Ectodermal cell (in vitro differentiated cells): ENCODE results near the gene MTHFD1. TPM values are rescaled to one million over a fixed set of nuclear protein-coding genes. Genes with fewer than 3 reads are reported as not detected.
"Not testable (repeated sequence)": the region's sequence is repeated elsewhere in the genome, so short reads cannot be mapped to it uniquely, and the experiment has no call there.

Experiments used
- H3K27ac ChIP-seq: 2 replicates; pipeline ENCODE4 v1.7.0; 2013; ENCODE audit warnings: mild to moderate bottlenecking, low read depth, low read length; ENCODE audit not compliant: insufficient read depth, poor library complexity, severe bottlenecking
- H3K27me3 ChIP-seq: 2 replicates; pipeline ENCODE4 v1.7.0; 2013; ENCODE audit warnings: mild to moderate bottlenecking, low read length; ENCODE audit not compliant: insufficient read depth, control insufficient read depth, poor library complexity, severe bottlenecking
- H3K36me3 ChIP-seq: one replicate; pipeline ENCODE4 v1.7.0; 2013; ENCODE audit warnings: low read length; ENCODE audit not compliant: control insufficient read depth, insufficient read depth
- H3K4me1 ChIP-seq: one replicate; pipeline ENCODE4 v1.7.0; 2013; ENCODE audit warnings: low read length; ENCODE audit not compliant: control insufficient read depth, insufficient read depth
- H3K4me3 ChIP-seq: 2 replicates; pipeline ENCODE4 v1.7.0; 2013; ENCODE audit warnings: low read depth, low read length, control low read depth; ENCODE audit not compliant: insufficient read depth
- H3K9me3 ChIP-seq: 2 replicates; pipeline ENCODE4 v1.7.0; 2013; ENCODE audit warnings: mild to moderate bottlenecking, low read length, moderate library complexity; ENCODE audit not compliant: control insufficient read depth
- WGBS, 2 experiments: methylation state at CpG; one replicate each; pipeline ENCODE4 v1.1.7; 2013; ENCODE audit warnings: missing lambda C conversion rate in 2 of 2; 5-methylcytosine and 5-hydroxymethylcytosine counted together
- polyA plus RNA-seq, 4 experiments: library from polyadenylated mRNA; stranded (reverse); fragments of 50-300 nt; gene quantifications; one replicate each; pipeline ENCODE4 v1.2.3, GENCODE V29; 2013

The MTHFD1 gene
- polyA plus RNA-seq (2013, experiment 1 of 4), result 123 TPM
- polyA plus RNA-seq (2013, experiment 2 of 4), result 102 TPM
- polyA plus RNA-seq (2013, experiment 3 of 4), result 72.4 TPM
- polyA plus RNA-seq (2013, experiment 4 of 4), result 68.5 TPM

GRCh38 chr14:64387782-64388532 is at the start of gene MTHFD1:
TSS of gene MTHFD1 (plus strand) at chr14:64388353. CDS start at chr14:64388428, 75 bp downstream.
- 0% methylated on average over 58 of the region's 58 CpGs for WGBS, 2 experiments
- Histone ChIP-seq H3K27ac (peak within 1 kb of the TSS; percentile 79), H3K36me3 (no peaks in the 10 kb centered on the region), H3K9me3 (no peaks in the 10 kb centered on the region), H3K4me3 (peak within 1 kb of the TSS; percentile 69), H3K27me3 (no peaks in the 10 kb centered on the region), H3K4me1 (peaks cover 4% of the 10 kb centered on the region)

GRCh38 chr14:64338616-64339316 is 49.4 kb upstream of the MTHFD1 start:
- WGBS, 2 experiments, result 1% methylated on average over 42 to 47 of the region's 49 CpGs
- peak overlapping the region; percentile 68 for H3K27ac ChIP-seq
- peak overlapping the region; percentile 64 for H3K4me3 ChIP-seq
- no peaks in the 10 kb centered on the region for H3K27me3 ChIP-seq
- H3K9me3 ChIP-seq, result peaks cover 4% of the 10 kb centered on the region
- H3K36me3 ChIP-seq, result no peaks in the 10 kb centered on the region
- H3K4me1 ChIP-seq, result no peaks in the 10 kb centered on the region

- H3K27ac ChIP-seq, result no peak overlapping the region
- WGBS, 2 experiments, result 88 to 91% methylated on average over 8 of the region's 8 CpGs
Observed at GRCh38 chr14:64340560-64341196, 47.5 kb upstream of the MTHFD1 start.

GRCh38 chr14:64347748-64348147 is 40.4 kb upstream of the MTHFD1 start:
- WGBS, 2 experiments, result 94 to 97% methylated on average over 3 of the region's 3 CpGs
- Histone ChIP-seq H3K9me3 (no peaks in the 10 kb centered on the region), H3K4me3 (no peak overlapping the region)

More at GRCh38 chr14:64340560-64341196, 47.5 kb upstream of the MTHFD1 start:
- Histone ChIP-seq H3K36me3 (no peaks in the 10 kb centered on the region), H3K9me3 (peaks cover 4% of the 10 kb centered on the region), H3K4me3 (no peak overlapping the region), H3K27me3 (no peaks in the 10 kb centered on the region), H3K4me1 (no peaks in the 10 kb centered on the region)

GRCh38 chr14:64349741-64350490 is 38.2 kb upstream of the MTHFD1 start:
- no peaks in the 10 kb centered on the region for H3K36me3 ChIP-seq
- 93 to 94% methylated on average over 4 to 5 of the region's 6 CpGs for WGBS, 2 experiments
- H3K27ac ChIP-seq, result no peak overlapping the region

More at GRCh38 chr14:64347748-64348147, 40.4 kb upstream of the MTHFD1 start:
- Histone ChIP-seq H3K36me3 (no peaks in the 10 kb centered on the region), H3K27ac (no peak overlapping the region), H3K4me1 (no peaks in the 10 kb centered on the region), H3K27me3 (no peaks in the 10 kb centered on the region)

GRCh38 chr14:64363265-64363846 is 24.8 kb upstream of the MTHFD1 start:
- Histone ChIP-seq H3K27ac (no peak overlapping the region), H3K4me1 (no peaks in the 10 kb centered on the region), H3K4me3 (no peak overlapping the region), H3K27me3 (no peaks in the 10 kb centered on the region), H3K9me3 (no peaks in the 10 kb centered on the region), H3K36me3 (no peaks in the 10 kb centered on the region)
- 93 to 94% methylated on average over 3 of the region's 3 CpGs for WGBS, 2 experiments

More at GRCh38 chr14:64349741-64350490, 38.2 kb upstream of the MTHFD1 start:
- H3K4me3 ChIP-seq, result no peak overlapping the region
- H3K9me3 ChIP-seq, result no peaks in the 10 kb centered on the region
- no peaks in the 10 kb centered on the region for H3K27me3 ChIP-seq
- no peaks in the 10 kb centered on the region for H3K4me1 ChIP-seq

- Histone ChIP-seq H3K9me3 (no peaks in the 10 kb centered on the region), H3K27me3 (no peaks in the 10 kb centered on the region), H3K36me3 (no peaks in the 10 kb centered on the region), H3K4me1 (no peaks in the 10 kb centered on the region), H3K4me3 (no peak overlapping the region), H3K27ac (no peak overlapping the region)
- WGBS, 2 experiments, result 80 to 92% methylated on average over 3 of the region's 3 CpGs
Observed at GRCh38 chr14:64364907-64365306, 23.2 kb upstream of the MTHFD1 start.

GRCh38 chr14:64365358-64365889 is 22.7 kb upstream of the MTHFD1 start:
- not testable (repeated sequence) for H3K27me3 ChIP-seq, H3K36me3 ChIP-seq, H3K4me1 ChIP-seq, H3K4me3 ChIP-seq, H3K27ac ChIP-seq, H3K9me3 ChIP-seq
- WGBS, 2 experiments, result 94 to 95% methylated on average over 8 of the region's 9 CpGs

GRCh38 chr14:64369201-64369600 is 19.0 kb upstream of the MTHFD1 start:
- no peaks in the 10 kb centered on the region for H3K36me3 ChIP-seq
- 86 to 100% methylated on average over 1 to 2 of the region's 2 CpGs for WGBS, 2 experiments
- no peaks in the 10 kb centered on the region for H3K27me3 ChIP-seq
- H3K4me3 ChIP-seq, result no peak overlapping the region
- H3K4me1 ChIP-seq, result no peaks in the 10 kb centered on the region
- no peaks in the 10 kb centered on the region for H3K9me3 ChIP-seq
- no peak overlapping the region for H3K27ac ChIP-seq
